HG02798 (cell line): ENCODE results near the gene OR5D13.

Experiments
- ATAC-seq: cut with Tn5 transposase; IDR thresholded peaks from one replicate; pipeline ENCODE4 v1.9.1; 2021; ENCODE audit warnings: mild to moderate bottlenecking; ENCODE audit not compliant: unreplicated experiment, poor library complexity

Gene OR5D13

GRCh38 chr11:55773138-55773537 lies at the start of gene OR5D13:
OR5D13 (plus strand) TSS chr11:55773438; CDS start chr11:55773438, 0 bp downstream.
- no peak for ATAC-seq

GRCh38 chr11:55726715-55727324 lies 46.4 kb upstream of the OR5D13 start:
- ATAC-seq = no peak

- ATAC-seq = peak; percentile 38
Observed at GRCh38 chr11:55732936-55733335, 40.3 kb upstream of the OR5D13 start.

GRCh38 chr11:55791606-55792005 lies 18.4 kb downstream of the OR5D13 start:
- ATAC-seq = no peak

- ATAC-seq = no peak
Observed at GRCh38 chr11:55793321-55793720, 20.1 kb downstream of the OR5D13 start.

GRCh38 chr11:55795256-55795655 lies 22.0 kb downstream of the OR5D13 start, which contains the start of gene OR5D14:
OR5D14 (plus strand) TSS chr11:55795556; CDS start chr11:55795556, 0 bp downstream.
- no peak for ATAC-seq

- ATAC-seq = no peak
Observed at GRCh38 chr11:55806248-55806647, 33.0 kb downstream of the OR5D13 start.

GRCh38 chr11:55811067-55811466 lies 37.8 kb downstream of the OR5D13 start, which contains the start of gene OR5L1:
OR5L1 (plus strand) TSS chr11:55811367; CDS start chr11:55811467, 100 bp downstream.
- ATAC-seq = no peak

- no peak for ATAC-seq
Observed at GRCh38 chr11:55819330-55819729, 46.1 kb downstream of the OR5D13 start, which contains the start of gene OR5D18. OR5D18 (plus strand) TSS chr11:55819630; CDS start chr11:55819630, 0 bp downstream.
